ENCODE measurements around the gene HBS1L. TPM values are rescaled to one million over a fixed set of nuclear protein-coding genes. Genes with fewer than 3 reads are reported as not detected.
A peak's percentile ranks its signal among the peaks of the same experiment; 100 is the strongest.
"Not testable (repeated sequence)": the region's sequence is repeated elsewhere in the genome, so short reads cannot be mapped to it uniquely, and the experiment has no call there.

The HBS1L gene
- total RNA-seq, 3 donors from 2014 or later = 72.8 to 92.3 (median 85.3) TPM

DNA sequence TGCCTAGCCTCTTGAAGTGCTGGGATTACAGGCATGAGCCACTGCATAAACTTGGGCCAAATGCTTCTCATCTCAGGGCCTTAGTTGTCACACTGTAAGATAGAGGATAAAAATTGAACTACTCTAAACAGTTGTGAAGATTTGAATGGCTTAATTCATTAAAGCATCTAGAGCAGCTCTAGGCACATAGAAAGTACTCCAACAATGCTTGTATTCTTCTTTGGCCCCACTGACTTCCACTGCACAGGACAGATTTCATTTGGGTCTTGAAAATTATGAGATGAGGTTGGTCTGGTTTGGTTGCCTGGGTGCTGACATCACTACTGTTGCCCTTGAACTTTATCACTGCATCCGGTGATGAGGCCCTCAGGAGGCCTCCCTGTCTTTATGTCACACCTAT is 10.0 kb upstream of the HBS1L start:
- H3K4me1 Mint-ChIP-seq (ENCODE audit: low read depth) = peaks cover 8% of the 10 kb centered on the region
- peaks cover 2% of the 10 kb centered on the region for H3K27me3 Mint-ChIP-seq (ENCODE audit: low read depth)
- DNase-seq (no peak), ATAC-seq (no peak)
- no peaks in the 10 kb centered on the region for H3K36me3 Mint-ChIP-seq (ENCODE audit: insufficient read depth)
- H3K4me3 Mint-ChIP-seq = no peak overlapping the region
- H3K9me3 Mint-ChIP-seq = no peaks in the 10 kb centered on the region

DNA sequence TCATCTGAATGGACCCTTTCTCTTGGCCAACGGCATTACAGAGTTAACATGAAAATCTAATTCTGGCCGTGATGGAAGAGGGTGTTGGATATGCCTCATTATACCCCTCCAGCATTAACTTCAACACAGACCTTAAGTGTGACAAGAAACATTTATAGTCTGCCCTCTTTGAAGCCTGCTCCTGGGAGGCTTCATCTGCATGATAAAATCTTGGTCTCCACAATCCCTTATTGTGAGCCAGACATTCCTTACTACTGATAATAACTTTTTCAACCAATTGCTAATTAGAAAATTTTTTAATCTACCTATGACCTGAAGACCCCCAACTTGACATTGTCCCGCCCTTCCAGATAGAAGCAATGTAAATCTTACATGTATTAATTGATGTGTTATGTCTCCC is 9.3 kb upstream of the HBS1L start:
- Mint-ChIP-seq H3K36me3 (ENCODE audit: insufficient read depth) (no peaks in the 10 kb centered on the region), H3K4me3 (no peak overlapping the region), H3K4me1 (ENCODE audit: low read depth) (peaks cover 8% of the 10 kb centered on the region), H3K9me3 (no peaks in the 10 kb centered on the region), H3K27me3 (ENCODE audit: low read depth) (peaks cover 2% of the 10 kb centered on the region)
- ATAC-seq (no peak), DNase-seq (no peak)

DNA sequence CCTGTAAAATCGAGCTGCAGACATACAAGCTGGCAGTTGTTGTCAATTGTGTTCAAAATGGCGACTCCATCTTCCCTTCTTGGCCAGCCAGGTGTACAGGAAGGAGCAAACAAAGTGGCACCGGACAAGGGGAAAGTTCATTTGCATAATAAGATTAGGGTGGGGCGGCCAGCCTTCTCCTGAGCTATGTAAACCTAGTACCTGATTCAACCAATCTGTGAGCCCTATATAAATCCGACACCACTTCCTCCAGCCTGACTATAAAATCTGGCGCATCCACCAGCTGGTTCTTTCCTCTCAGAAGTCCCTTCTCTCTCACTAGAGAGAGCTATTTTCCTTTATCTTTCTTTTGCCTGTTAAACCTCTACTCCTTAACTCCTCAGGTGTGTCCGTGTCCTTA is 8.1 kb upstream of the HBS1L start:
- ATAC-seq (no peak), DNase-seq (no peak)
- H3K4me1 Mint-ChIP-seq (ENCODE audit: low read depth) = peaks cover 8% of the 10 kb centered on the region
- no peak overlapping the region for H3K4me3 Mint-ChIP-seq
- H3K27me3 Mint-ChIP-seq (ENCODE audit: low read depth) = peaks cover 4% of the 10 kb centered on the region
- no peaks in the 10 kb centered on the region for H3K36me3 Mint-ChIP-seq (ENCODE audit: insufficient read depth)
- no peaks in the 10 kb centered on the region for H3K9me3 Mint-ChIP-seq

DNA sequence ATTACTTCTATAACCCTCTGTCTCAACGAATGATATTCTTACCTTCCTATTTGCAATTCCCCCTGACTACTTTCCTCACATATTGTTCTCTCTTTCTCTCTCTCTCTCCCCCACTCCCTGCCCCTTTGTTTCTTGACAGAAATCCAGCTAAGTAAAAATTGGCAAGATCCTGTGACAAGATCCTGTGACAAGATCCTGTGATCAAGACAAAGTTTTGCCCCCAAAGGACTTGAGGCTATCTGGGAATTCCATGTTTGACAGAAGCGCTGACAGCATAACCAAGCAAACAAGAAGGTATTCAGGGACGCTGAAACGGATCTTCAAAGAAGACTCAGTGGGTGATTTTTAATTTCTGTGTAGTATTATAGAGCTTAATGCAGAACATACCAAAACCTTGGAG is 5.5 kb upstream of the HBS1L start:
- DNase-seq (no peak), ATAC-seq (no peak)
- Mint-ChIP-seq H3K4me1 (ENCODE audit: low read depth) (peaks cover 2% of the 10 kb centered on the region), H3K4me3 (no peak overlapping the region), H3K36me3 (ENCODE audit: insufficient read depth) (no peaks in the 10 kb centered on the region), H3K9me3 (no peaks in the 10 kb centered on the region), H3K27me3 (ENCODE audit: low read depth) (peaks cover 4% of the 10 kb centered on the region)

DNA sequence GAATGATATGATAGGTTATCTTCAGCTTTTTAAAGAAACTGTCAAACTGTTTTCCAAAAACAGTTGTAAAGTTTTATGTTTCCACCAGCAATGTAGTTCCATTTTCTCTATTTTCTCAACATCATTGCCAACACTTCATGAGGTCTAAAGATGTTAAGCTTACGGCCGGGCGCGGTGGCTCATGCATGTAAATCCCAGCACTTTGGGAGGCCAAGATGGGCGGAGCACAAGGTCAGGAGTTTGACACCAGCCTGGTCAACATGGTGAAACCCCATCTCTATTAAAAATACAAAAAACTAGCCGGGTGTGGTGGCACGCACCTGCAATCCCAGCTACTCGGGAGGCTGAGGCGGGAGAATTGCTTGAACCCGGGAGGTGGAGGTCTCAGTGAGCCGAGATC is 3.7 kb upstream of the HBS1L start:
- peaks cover 13% of the 10 kb centered on the region for H3K4me1 Mint-ChIP-seq (ENCODE audit: low read depth)
- not testable (repeated sequence) for H3K4me3 Mint-ChIP-seq; H3K36me3 Mint-ChIP-seq (ENCODE audit: insufficient read depth); DNase-seq; ATAC-seq; H3K27me3 Mint-ChIP-seq (ENCODE audit: low read depth); H3K9me3 Mint-ChIP-seq

DNA sequence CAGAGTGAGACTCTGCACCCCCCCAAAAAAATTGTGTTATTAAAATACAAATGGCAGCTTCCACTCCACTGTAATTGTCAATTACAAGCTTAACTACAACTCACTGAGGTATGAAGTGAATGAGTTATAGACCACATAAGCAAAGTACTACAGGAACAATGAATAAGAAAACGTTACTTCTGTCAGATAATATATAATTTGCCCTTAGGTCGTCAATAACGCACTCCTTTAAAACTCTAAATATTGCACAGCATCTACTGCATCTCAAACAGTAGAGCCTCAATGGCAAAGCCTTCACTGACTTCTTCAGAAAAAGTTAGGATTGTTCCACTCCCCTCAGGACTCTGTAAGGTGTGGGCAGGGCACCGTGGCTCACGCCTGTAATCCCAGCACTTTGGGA is 2.0 kb upstream of the HBS1L start:
- Mint-ChIP-seq H3K9me3 (no peaks in the 10 kb centered on the region), H3K27me3 (ENCODE audit: low read depth) (peaks cover 4% of the 10 kb centered on the region), H3K36me3 (ENCODE audit: insufficient read depth) (peaks cover 5% of the 10 kb centered on the region), H3K4me3 (no peak overlapping the region), H3K4me1 (ENCODE audit: low read depth) (peaks cover 28% of the 10 kb centered on the region)
- ATAC-seq = no peak
- DNase-seq = no peak

DNA sequence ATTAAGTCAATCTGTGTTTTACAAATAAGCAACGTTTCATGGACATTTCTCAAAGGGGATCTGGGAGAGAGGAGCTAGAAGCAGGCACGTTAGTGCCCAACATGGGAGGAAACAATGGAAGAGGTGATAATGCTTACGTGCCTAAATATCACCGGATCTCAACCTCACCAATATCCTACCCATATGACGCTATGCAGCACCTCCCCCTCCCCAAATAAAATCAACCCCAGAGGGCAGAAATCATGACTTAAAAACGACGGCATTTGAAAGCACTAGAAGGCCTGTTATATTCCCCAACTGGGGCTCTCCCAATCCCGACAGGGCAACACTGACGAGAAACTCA is 425 bp downstream of the HBS1L start:
- DNase-seq (no peak), ATAC-seq (peak; percentile 22 to 28)
- Mint-ChIP-seq H3K4me3 (peak overlapping the region; percentile 99), H3K9me3 (no peaks in the 10 kb centered on the region), H3K27me3 (ENCODE audit: low read depth) (peaks cover 2% of the 10 kb centered on the region), H3K4me1 (ENCODE audit: low read depth) (peaks cover 36% of the 10 kb centered on the region), H3K36me3 (ENCODE audit: insufficient read depth) (peaks cover 11% of the 10 kb centered on the region)

DNA sequence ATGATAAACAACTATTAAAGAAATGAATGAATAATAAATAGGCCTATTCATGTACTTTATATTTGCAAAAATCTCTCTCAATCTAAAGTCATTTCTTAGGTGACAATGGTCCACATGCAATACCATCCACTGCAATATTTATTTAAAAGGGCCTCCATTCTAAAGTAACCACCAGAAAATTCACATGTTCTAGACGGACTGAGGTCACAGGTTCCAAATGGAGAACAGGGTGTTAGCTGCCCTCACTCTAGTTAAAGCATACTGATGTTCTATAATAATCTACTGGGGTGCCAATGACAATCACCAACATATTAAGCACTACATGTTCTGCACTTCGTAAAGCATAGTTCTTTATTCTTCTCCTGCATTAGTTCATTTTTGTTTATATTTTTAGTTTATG is 1.2 kb downstream of the HBS1L start:
- DNase-seq (no peak), ATAC-seq (no peak)
- peaks cover 2% of the 10 kb centered on the region for H3K27me3 Mint-ChIP-seq (ENCODE audit: low read depth)
- peak overlapping the region; percentile 99 for H3K4me3 Mint-ChIP-seq
- H3K36me3 Mint-ChIP-seq (ENCODE audit: insufficient read depth) = peaks cover 18% of the 10 kb centered on the region
- H3K4me1 Mint-ChIP-seq (ENCODE audit: low read depth) = peaks cover 42% of the 10 kb centered on the region
- H3K9me3 Mint-ChIP-seq = no peaks in the 10 kb centered on the region

DNA sequence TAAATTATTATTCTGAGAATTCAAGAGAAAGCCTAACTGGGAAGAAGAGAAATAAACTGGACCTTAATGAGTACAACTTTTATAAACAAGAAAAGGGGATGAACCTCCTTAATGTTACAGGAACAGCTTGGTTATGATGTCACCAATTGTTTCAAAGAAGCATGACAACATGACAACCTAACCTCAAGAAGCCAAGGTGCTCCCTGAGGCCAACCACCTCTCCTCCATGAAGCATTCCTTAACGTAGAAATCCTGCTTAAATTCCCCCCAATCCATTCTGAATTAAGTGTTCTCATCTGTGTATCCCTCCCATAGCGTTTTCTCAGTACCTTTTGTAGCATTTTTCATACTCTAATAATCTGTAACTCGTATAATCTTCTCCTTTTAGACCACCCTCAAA is 1.7 kb downstream of the HBS1L start:
- peaks cover 22% of the 10 kb centered on the region for H3K36me3 Mint-ChIP-seq (ENCODE audit: insufficient read depth)
- peaks cover 47% of the 10 kb centered on the region for H3K4me1 Mint-ChIP-seq (ENCODE audit: low read depth)
- ATAC-seq = no peak
- H3K27me3 Mint-ChIP-seq (ENCODE audit: low read depth) = peaks cover 2% of the 10 kb centered on the region
- H3K9me3 Mint-ChIP-seq = no peaks in the 10 kb centered on the region
- H3K4me3 Mint-ChIP-seq = peak overlapping the region; percentile 99
- no peak for DNase-seq

DNA sequence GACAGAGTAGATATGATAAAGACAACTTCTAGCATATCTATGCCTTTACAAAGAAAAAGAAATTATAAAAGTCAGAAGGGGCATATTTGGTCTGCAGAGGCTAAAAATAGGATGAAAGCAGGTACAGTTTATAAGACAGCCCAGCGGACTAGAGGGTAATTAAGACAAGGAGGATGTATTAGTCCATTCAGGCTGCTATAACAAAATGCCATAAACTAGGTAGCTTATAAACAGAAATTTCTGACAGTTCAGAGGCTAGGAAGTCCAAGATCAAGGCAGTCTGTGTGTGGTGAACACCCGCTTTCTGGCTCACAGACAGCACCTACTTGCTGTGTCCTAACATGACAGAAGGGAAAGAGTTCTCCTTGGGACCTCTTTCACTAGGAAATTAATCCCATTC is 5.7 kb downstream of the HBS1L start:
- Mint-ChIP-seq H3K27me3 (ENCODE audit: low read depth) (no peaks in the 10 kb centered on the region), H3K36me3 (ENCODE audit: insufficient read depth) (peaks cover 29% of the 10 kb centered on the region), H3K9me3 (no peaks in the 10 kb centered on the region), H3K4me1 (ENCODE audit: low read depth) (peaks cover 71% of the 10 kb centered on the region), H3K4me3 (no peak overlapping the region)
- DNase-seq = no peak
- ATAC-seq = no peak

DNA sequence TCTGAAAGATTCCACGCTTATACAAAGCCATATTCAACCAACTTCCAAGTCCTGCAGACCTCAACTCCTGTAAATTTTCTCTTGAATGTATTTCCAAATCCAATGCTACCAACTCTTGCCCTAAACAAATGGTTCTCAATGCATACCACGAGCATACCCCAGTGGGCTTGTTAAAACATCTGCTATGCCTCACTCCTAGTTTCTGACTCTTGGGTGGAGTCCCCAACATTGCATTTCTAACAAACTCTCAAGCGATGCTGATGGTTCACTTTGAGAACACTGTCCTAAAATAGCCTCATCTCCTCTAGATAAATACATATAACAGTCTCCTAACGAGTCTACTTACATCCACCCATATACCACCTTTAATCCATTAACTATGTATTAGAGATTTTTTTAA is 7.3 kb downstream of the HBS1L start:
- no peaks in the 10 kb centered on the region for H3K27me3 Mint-ChIP-seq (ENCODE audit: low read depth)
- no peaks in the 10 kb centered on the region for H3K9me3 Mint-ChIP-seq
- peaks cover 31% of the 10 kb centered on the region for H3K36me3 Mint-ChIP-seq (ENCODE audit: insufficient read depth)
- no peak overlapping the region for H3K4me3 Mint-ChIP-seq
- peak; percentile 64 to 65 for ATAC-seq
- peaks cover 70% of the 10 kb centered on the region for H3K4me1 Mint-ChIP-seq (ENCODE audit: low read depth)
- DNase-seq = no peak

DNA sequence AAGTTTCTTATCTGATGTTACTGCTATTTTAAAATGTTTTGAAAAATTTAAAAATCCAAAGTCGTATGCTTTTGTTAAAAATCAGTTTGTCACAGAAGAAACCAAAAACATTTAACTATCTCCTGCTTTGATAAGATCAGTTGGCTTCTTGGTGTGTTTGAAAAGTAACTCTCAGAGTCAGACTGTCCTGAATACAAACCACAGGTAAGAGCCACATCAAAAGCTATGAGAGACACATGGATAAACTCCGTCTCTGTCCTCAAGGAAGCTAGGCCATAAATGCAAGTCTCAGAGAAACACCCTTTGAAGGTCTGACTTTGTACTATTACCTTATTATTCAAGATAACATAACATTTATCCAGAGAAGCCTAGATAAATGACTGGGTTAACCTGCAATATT is 7.7 kb downstream of the HBS1L start:
- ATAC-seq = peak; percentile 48 to 71
- Mint-ChIP-seq H3K27me3 (ENCODE audit: low read depth) (no peaks in the 10 kb centered on the region), H3K36me3 (ENCODE audit: insufficient read depth) (peaks cover 31% of the 10 kb centered on the region), H3K4me3 (no peak overlapping the region), H3K4me1 (ENCODE audit: low read depth) (peaks cover 68% of the 10 kb centered on the region), H3K9me3 (no peaks in the 10 kb centered on the region)
- DNase-seq = no peak

DNA sequence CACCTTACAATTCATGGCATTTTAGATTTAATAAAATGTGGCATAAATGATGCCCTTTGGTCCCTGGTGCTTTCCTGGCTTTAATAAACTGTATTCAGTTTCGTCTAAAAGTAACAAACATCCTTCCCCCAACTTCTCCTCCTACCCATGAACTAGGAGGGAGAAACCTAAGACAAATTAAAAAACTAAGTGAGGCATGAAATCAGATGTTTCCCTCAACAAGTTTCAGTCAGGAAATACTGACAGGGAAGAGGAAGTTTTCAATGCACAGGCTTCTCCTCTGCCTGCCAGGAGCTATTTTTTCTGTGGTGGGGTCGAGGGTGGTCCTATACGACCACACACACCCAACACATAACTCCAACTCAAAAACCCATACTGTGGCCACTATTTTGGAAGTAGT is 10.0 kb downstream of the HBS1L start:
- Mint-ChIP-seq H3K4me3 (no peak overlapping the region), H3K9me3 (no peaks in the 10 kb centered on the region), H3K4me1 (ENCODE audit: low read depth) (peaks cover 60% of the 10 kb centered on the region), H3K36me3 (ENCODE audit: insufficient read depth) (peaks cover 33% of the 10 kb centered on the region), H3K27me3 (ENCODE audit: low read depth) (no peaks in the 10 kb centered on the region)
- ATAC-seq = no peak
- no peak for DNase-seq

DNA sequence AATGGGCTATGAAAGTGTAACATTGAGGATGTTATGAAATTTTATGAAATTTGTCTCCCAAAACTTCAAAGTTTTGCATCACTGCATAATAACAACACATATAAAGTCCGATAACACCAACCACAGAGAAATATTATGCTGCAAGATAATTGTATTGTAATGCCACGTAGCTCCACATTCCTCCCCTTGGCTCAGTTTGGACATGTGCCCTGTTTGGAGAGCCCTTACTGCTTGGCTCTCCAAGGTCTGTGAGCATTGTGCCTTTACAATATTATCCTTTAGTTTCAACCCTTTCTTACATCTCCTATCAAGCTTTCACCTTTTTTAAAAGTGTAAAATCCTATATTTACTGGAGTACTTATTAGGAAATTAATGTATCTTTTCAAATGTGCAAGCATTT is 10.8 kb downstream of the HBS1L start:
- Mint-ChIP-seq H3K36me3 (ENCODE audit: insufficient read depth) (peaks cover 33% of the 10 kb centered on the region), H3K4me3 (no peak overlapping the region), H3K27me3 (ENCODE audit: low read depth) (no peaks in the 10 kb centered on the region), H3K9me3 (no peaks in the 10 kb centered on the region), H3K4me1 (ENCODE audit: low read depth) (peaks cover 62% of the 10 kb centered on the region)
- DNase-seq = no peak
- no peak for ATAC-seq

DNA sequence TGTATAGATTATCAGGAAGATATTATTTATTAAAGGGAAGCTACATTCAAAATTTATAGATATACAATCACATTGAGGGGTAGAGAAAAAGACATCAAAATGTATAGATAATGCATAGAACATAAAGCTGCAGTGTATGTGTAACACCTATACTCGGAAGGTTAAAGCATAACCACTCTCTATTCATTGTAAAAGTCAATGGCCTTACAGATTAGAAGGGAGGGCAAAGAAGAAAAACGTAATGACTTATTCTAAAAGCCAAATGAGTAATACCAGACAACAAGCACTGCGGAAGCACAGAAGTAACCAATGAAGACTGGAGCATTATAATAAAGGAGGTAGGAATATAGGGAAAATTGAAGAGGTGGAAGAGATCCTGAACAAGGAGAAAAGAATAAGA is 11.3 kb downstream of the HBS1L start:
- H3K4me3 Mint-ChIP-seq = no peak overlapping the region
- peaks cover 29% of the 10 kb centered on the region for H3K36me3 Mint-ChIP-seq (ENCODE audit: insufficient read depth)
- no peaks in the 10 kb centered on the region for H3K27me3 Mint-ChIP-seq (ENCODE audit: low read depth)
- H3K9me3 Mint-ChIP-seq = no peaks in the 10 kb centered on the region
- DNase-seq = no peak
- ATAC-seq = no peak
- H3K4me1 Mint-ChIP-seq (ENCODE audit: low read depth) = peaks cover 58% of the 10 kb centered on the region

DNA sequence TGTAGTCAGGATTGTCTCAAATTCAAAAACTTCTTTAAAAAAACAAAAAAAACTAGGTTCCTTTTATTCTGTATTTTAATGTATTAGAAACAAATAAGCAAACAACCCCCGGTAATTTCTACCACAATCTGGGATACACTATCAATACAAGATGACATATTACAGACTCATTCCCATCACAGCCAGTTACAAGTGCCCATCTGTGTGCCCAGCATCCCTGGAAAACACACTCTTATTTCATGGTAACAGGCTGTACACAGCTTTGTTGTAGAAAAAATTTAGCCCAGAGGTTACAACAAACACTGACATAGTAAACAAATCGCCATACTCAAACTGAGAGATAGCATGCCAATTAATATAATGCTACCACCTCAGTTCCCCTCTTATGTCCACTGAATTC is 16.3 kb downstream of the HBS1L start:
- Mint-ChIP-seq H3K36me3 (ENCODE audit: insufficient read depth) (peaks cover 38% of the 10 kb centered on the region), H3K4me3 (no peak overlapping the region), H3K4me1 (ENCODE audit: low read depth) (peaks cover 31% of the 10 kb centered on the region), H3K27me3 (ENCODE audit: low read depth) (no peaks in the 10 kb centered on the region), H3K9me3 (no peaks in the 10 kb centered on the region)
- DNase-seq = no peak
- no peak for ATAC-seq

Data from activated T-cell treated with anti-CD3 and anti-CD28 coated beads, Interleukin-2, amount 50 U/mL, for 4 hours (primary cell).